HG03103 (cell line): ENCODE measurements around the gene KANSL1.
"Not testable (repeated sequence)": the region's sequence is repeated elsewhere in the genome, so short reads cannot be mapped to it uniquely, and the experiment has no call there.

ENCODE experiments used
- ATAC-seq: cut with Tn5 transposase; IDR thresholded peaks from one replicate; pipeline ENCODE4 v1.9.1; 2021; ENCODE audit warnings: low read depth; ENCODE audit not compliant: unreplicated experiment

KANSL1 gene

GRCh38 chr17:46007461-46007965, 185.7 kb downstream of the KANSL1 start:
- ATAC-seq: no peak

- not testable (repeated sequence) for ATAC-seq
Observed at GRCh38 chr17:46006082-46006481, 187.1 kb downstream of the KANSL1 start.

GRCh38 chr17:46003907-46004748, 189.1 kb downstream of the KANSL1 start:
- ATAC-seq: no peak

- no peak for ATAC-seq
Observed at GRCh38 chr17:46002973-46003316, 190.3 kb downstream of the KANSL1 start.

GRCh38 chr17:46002311-46002972, 190.8 kb downstream of the KANSL1 start:
- no peak for ATAC-seq

- no peak for ATAC-seq
Observed at GRCh38 chr17:46001390-46002310, 191.6 kb downstream of the KANSL1 start.

GRCh38 chr17:46000757-46001156, 192.5 kb downstream of the KANSL1 start:
- ATAC-seq: no peak

- ATAC-seq: no peak
Observed at GRCh38 chr17:46000292-46000691, 192.9 kb downstream of the KANSL1 start.

- no peak for ATAC-seq
Observed at GRCh38 chr17:45999900-46000290, 193.3 kb downstream of the KANSL1 start.

- ATAC-seq: no peak
Observed at GRCh38 chr17:45998987-45999899, 194.0 kb downstream of the KANSL1 start, which contains the start of gene STH. TSS of gene STH (plus strand) at chr17:45999250. CDS start at chr17:45999280, 30 bp downstream.

GRCh38 chr17:45997624-45998023, 195.6 kb downstream of the KANSL1 start:
- no peak for ATAC-seq

GRCh38 chr17:45997166-45997565, 196.1 kb downstream of the KANSL1 start:
- ATAC-seq: no peak

GRCh38 chr17:45996282-45996937, 196.8 kb downstream of the KANSL1 start:
- ATAC-seq: no peak

- no peak for ATAC-seq
Observed at GRCh38 chr17:45995627-45996270, 197.5 kb downstream of the KANSL1 start.

- no peak for ATAC-seq
Observed at GRCh38 chr17:45994987-45995386, 198.2 kb downstream of the KANSL1 start.

GRCh38 chr17:45993962-45994627, 199.1 kb downstream of the KANSL1 start:
- no peak for ATAC-seq

- ATAC-seq: no peak
Observed at GRCh38 chr17:45992904-45993303, 200.3 kb downstream of the KANSL1 start.

- ATAC-seq: no peak
Observed at GRCh38 chr17:45992175-45992574, 201.1 kb downstream of the KANSL1 start.
